GM12878 (cell line): ENCODE results near the gene PLEKHM3. TPM values are rescaled to one million over a fixed set of nuclear protein-coding genes. Genes with fewer than 3 reads are reported as not detected.

Experiments
- ATAC-seq: fragments of 200-7000 bp; cut with Tn5 transposase; 3 replicates; pipeline ENCODE4 v1.9.1; 2020; ENCODE audit warnings: mild to moderate bottlenecking, moderate library complexity
- BruUV-seq: library from RNA; stranded (reverse); fragments of 400-500 nt; replicated peaks from 2 replicates; lab custom pipeline; 2021; lab: Mats Ljungman, UMichigan
- CTCF ChIA-PET: fragments of 300-600 bp; sonication (Branson Sonifier 250); formaldehyde crosslinking; extraction: SDS; loops from one replicate; lab custom pipeline; 2021; ENCODE audit warnings: inconsistent platforms; lab: Yijun Ruan, JAX
- POLR2A ChIA-PET: fragments of 350-600 bp; formaldehyde crosslinking; extraction: SDS; loops from one replicate; lab custom pipeline; 2021; ENCODE audit warnings: inconsistent platforms; lab: Charles Lee
- RAD21 ChIA-PET: fragments of 300-600 bp; sonication (Branson Sonifier 250); formaldehyde crosslinking; loops from one replicate; lab custom pipeline; 2023; ENCODE audit warnings: antibody characterized with exemption; ENCODE audit not compliant: unreplicated experiment; lab: Charles Lee
- SMC1A ChIA-PET: fragments of 300-600 bp; sonication (Branson Sonifier 250); formaldehyde crosslinking; loops from one replicate; lab custom pipeline; 2023; ENCODE audit not compliant: unreplicated experiment, uncharacterized antibody; lab: Charles Lee
- DNase-seq: peaks from one replicate; pipeline ENCODE4 v3.0.0-alpha.2; 2011; ENCODE audit warnings: low read depth, low spot score
- FAIRE-seq: peaks from 3 replicates; lab custom pipeline; 2011; peaks lifted over from hg19 to GRCh38; lab: Jason Lieb, UNC
- H2AFZ ChIP-seq: 2 replicates; pipeline ENCODE4 v1.6.0; 2011; ENCODE audit warnings: low read depth, low read length, control low read depth; ENCODE audit not compliant: control insufficient read depth
- H3K27ac ChIP-seq: 2 replicates; pipeline ENCODE4 v1.5.1; 2011; ENCODE audit warnings: control low read depth; ENCODE audit not compliant: control insufficient read depth, insufficient read depth
- H3K27me3 ChIP-seq, 2 experiments: replicated peaks in 1 of 2; 2 replicates each; pipeline versions ENCODE4 v1.6.0 to v1.6.1; 2011; ENCODE audit warnings: low read length in 1 of 2; ENCODE audit not compliant: control insufficient read depth in 2 of 2, insufficient read depth in 2 of 2
- H3K36me3 ChIP-seq, 2 experiments: 2 replicates each; pipeline ENCODE4 v1.5.1; 2011; ENCODE audit warnings: low read length in 1 of 2; ENCODE audit not compliant: control insufficient read depth in 2 of 2, insufficient read depth in 2 of 2
- H3K4me1 ChIP-seq: 2 replicates; pipeline ENCODE4 v1.6.1; 2011; ENCODE audit warnings: mild to moderate bottlenecking, low read length, moderate library complexity, mixed read lengths; ENCODE audit not compliant: control insufficient read depth, insufficient read depth
- H3K4me2 ChIP-seq: 2 replicates; pipeline ENCODE4 v1.6.0; 2011; ENCODE audit warnings: control low read depth; ENCODE audit not compliant: control insufficient read depth, insufficient read depth
- H3K4me3 ChIP-seq: fragments of 200-600 bp; sonication (generic); 2 replicates; pipeline ENCODE4 v1.5.1; 2016
- H3K79me2 ChIP-seq: 2 replicates; pipeline ENCODE4 v1.6.0; 2011; ENCODE audit warnings: low read length; ENCODE audit not compliant: control insufficient read depth, insufficient read depth
- H3K9ac ChIP-seq: 2 replicates; pipeline ENCODE4 v1.8.0; 2011; ENCODE audit warnings: low read length, control low read depth, mixed read lengths; ENCODE audit not compliant: control insufficient read depth, insufficient read depth
- H3K9me3 ChIP-seq: replicated peaks from 3 replicates; pipeline ENCODE4 v1.5.1; 2011; ENCODE audit warnings: mild to moderate bottlenecking, low read length; ENCODE audit not compliant: control insufficient read depth, insufficient read depth
- H4K20me1 ChIP-seq: 2 replicates; pipeline ENCODE4 v1.6.0; 2011; ENCODE audit not compliant: control insufficient read depth, insufficient read depth
- BRCA1 ChIP-seq: IDR thresholded peaks from 2 replicates; pipeline ENCODE4 v1.6.1; 2011; ENCODE audit warnings: low read depth, low read length, improper control_type of control experiment
- JUND ChIP-seq: IDR thresholded peaks from 2 replicates; pipeline ENCODE4 v1.6.1; 2012; ENCODE audit warnings: low read depth, mild to moderate bottlenecking, low read length, improper control_type of control experiment, moderate library complexity
- MEF2A ChIP-seq: IDR thresholded peaks from 2 replicates; pipeline ENCODE4 v1.6.1; 2011; ENCODE audit warnings: low read depth, mild to moderate bottlenecking, low read length, moderate library complexity; ENCODE audit not compliant: insufficient read depth
- SREBF2 ChIP-seq: IDR thresholded peaks from 2 replicates; pipeline ENCODE4 v1.6.1; 2012; ENCODE audit warnings: mild to moderate bottlenecking, low read length
- WGBS: methylation state at CpG from one replicate; pipeline ENCODE4 v1.1.6; 2016; ENCODE audit warnings: low lambda C conversion rate; ENCODE audit not compliant: insufficient replicate concordance, insufficient coverage; ENCODE audit errors: missing lambda C conversion rate; 5-methylcytosine and 5-hydroxymethylcytosine counted together
- in situ Hi-C: fragments of 300-500 bp; cut with MboI; formaldehyde crosslinking; loops from 9 replicates; pipeline ENCODE4 v1.14.3; 2018; ENCODE audit warnings: mixed read lengths
- intact Hi-C: fragments of 100-400 bp; cut with micrococcal nuclease; formaldehyde crosslinking; loops from one replicate; pipeline ENCODE4 v1.14.2; 2022; ENCODE audit not compliant: unreplicated experiment
- polyA plus RNA-seq, 11 experiments: library from polyadenylated mRNA; depleted of rRNA in 4 of 11; unstranded in 6 of 11; stranded (reverse) in 5 of 11; fragments of >200 nt; fragmentation: Nextera tagmentation in 4 of 11; fragmentation: Illumina TruSeq in 1 of 11; extraction: Ambion mirVana in 4 of 11; extraction: Trizol in 1 of 11; gene quantifications; 1 replicate in 1 of 11; 2 replicates in 10 of 11; pipeline versions ENCODE4 v1.2.1 to v1.2.3, GENCODE V29; 2011 to 2016; ENCODE audit warnings: inconsistent platforms in 2 of 11, missing spikeins in 2 of 11, low read depth in 1 of 11
- total RNA-seq, 4 experiments: library from RNA; depleted of rRNA in 3 of 4; stranded (reverse); fragments of >200 nt in 3 of 4; fragmentation: Illumina TruSeq in 1 of 4; extraction: Trizol in 1 of 4; gene quantifications; 2 replicates each; pipeline versions ENCODE4 v1.2.1 to v1.2.3, GENCODE V29; 2013 to 2021
- TF ChIP-seq, protein P1 (sequence below): fragments of 450-650 bp; IDR thresholded peaks from 2 replicates; pipeline ENCODE4 v1.6.1; 2016; ENCODE audit warnings: mild to moderate bottlenecking, moderate library complexity, borderline replicate concordance
- TF ChIP-seq, protein P2 (sequence below): fragments of 450-650 bp; formaldehyde crosslinking; IDR thresholded peaks from 2 replicates; pipeline ENCODE4 v1.4.0; 2020; ENCODE audit warnings: mild to moderate bottlenecking, moderate library complexity
- TF ChIP-seq, protein P3 (sequence below): fragments of 450-650 bp; IDR thresholded peaks from 2 replicates; pipeline ENCODE4 v1.6.1; 2014; ENCODE audit warnings: mild to moderate bottlenecking
- TF ChIP-seq, protein P4 (sequence below): fragments of 450-650 bp; conservative IDR thresholded peaks from 2 replicates; pipeline ENCODE4 v1.6.1; 2017; ENCODE audit warnings: mild to moderate bottlenecking, moderate library complexity

The PLEKHM3 gene
- total and polyA plus RNA-seq, 10 of the 15 experiments (the other 5 are each of a cell fraction or from before 2014, with no cell fraction given), result 1.4 to 5.6 (median 3.0) TPM

DNA sequence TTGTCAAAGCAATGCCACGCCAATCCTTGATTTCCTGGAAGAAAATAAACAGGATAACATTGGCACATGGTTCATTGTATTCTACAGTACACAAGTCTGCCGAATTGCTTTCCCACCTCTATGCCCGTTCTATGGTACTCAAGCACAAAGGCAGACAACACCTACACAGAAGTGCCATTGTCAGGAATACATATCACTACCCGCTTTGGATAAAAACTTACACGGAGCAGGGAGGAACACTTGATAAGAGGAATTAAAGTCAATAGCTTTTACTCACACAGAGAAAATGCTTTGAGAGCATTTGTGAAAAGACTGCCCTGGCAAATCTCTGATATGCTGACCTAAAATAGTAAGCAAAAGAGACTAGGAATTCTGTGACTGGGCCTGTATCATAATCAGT lies 23.4 kb downstream of the PLEKHM3 start (continued):
- TF ChIP-seq, protein P1, sequence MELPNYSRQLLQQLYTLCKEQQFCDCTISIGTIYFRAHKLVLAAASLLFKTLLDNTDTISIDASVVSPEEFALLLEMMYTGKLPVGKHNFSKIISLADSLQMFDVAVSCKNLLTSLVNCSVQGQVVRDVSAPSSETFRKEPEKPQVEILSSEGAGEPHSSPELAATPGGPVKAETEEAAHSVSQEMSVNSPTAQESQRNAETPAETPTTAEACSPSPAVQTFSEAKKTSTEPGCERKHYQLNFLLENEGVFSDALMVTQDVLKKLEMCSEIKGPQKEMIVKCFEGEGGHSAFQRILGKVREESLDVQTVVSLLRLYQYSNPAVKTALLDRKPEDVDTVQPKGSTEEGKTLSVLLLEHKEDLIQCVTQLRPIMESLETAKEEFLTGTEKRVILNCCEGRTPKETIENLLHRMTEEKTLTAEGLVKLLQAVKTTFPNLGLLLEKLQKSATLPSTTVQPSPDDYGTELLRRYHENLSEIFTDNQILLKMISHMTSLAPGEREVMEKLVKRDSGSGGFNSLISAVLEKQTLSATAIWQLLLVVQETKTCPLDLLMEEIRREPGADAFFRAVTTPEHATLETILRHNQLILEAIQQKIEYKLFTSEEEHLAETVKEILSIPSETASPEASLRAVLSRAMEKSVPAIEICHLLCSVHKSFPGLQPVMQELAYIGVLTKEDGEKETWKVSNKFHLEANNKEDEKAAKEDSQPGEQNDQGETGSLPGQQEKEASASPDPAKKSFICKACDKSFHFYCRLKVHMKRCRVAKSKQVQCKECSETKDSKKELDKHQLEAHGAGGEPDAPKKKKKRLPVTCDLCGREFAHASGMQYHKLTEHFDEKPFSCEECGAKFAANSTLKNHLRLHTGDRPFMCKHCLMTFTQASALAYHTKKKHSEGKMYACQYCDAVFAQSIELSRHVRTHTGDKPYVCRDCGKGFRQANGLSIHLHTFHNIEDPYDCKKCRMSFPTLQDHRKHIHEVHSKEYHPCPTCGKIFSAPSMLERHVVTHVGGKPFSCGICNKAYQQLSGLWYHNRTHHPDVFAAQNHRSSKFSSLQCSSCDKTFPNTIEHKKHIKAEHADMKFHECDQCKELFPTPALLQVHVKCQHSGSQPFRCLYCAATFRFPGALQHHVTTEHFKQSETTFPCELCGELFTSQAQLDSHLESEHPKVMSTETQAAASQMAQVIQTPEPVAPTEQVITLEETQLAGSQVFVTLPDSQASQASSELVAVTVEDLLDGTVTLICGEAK, result no peak
- TF ChIP-seq, all 136 proteins: peak for 0

DNA sequence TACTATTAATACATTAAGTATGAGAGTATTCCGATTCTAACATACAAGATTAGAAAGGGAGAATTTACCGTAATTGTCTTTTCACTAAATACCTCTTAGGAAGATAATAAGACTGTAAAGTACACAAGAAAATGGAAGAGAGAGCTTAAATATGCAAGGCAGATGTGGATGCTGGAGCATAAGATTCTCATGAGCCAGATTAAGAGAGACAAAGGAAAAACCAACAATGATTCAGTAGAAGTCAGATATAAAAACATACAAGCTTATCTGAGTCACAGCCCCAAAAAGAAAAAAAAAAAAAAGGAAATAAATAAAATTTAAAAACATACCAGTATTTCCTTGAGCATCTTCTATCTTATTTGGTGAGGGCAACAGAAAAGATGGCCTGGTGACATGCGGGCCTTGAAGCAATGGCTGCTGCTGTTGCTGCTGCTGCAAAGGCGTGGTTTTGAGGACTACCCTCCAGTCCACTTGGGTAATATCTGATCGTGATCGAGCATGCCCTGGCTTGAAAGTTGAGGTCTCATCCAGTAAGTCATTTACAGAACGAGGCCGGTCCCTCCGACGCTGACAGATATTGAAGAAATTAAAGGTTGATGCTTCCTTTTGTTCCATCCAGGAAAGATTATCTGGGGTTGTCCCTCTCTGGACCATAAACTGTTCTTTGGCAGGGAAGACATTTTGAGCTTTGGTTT lies 24.5 kb downstream of the PLEKHM3 start:
- ChIA-PET POLR2A (no interaction called here), SMC1A (interaction anchor here (1.4 kb wide), 1 partner anchor 9 kb away, joined by 3 read pairs; no protein-coding TSS in a partner anchor), CTCF (interaction anchor here (0.6 to 1.0 kb wide), 2 partner anchors 31 to 262 kb away, joined by 3 read pairs; no protein-coding TSS in a partner anchor), RAD21 (no interaction called here)
- Histone ChIP-seq H3K9ac (no peak overlapping the region), H2AFZ (no peak overlapping the region), H3K27me3 (no peaks in the 10 kb centered on the region), H3K27ac (no peak overlapping the region), H3K4me2 (no peak overlapping the region), H4K20me1 (no peaks in the 10 kb centered on the region), H3K9me3 (no peaks in the 10 kb centered on the region), H3K4me3 (no peak overlapping the region), H3K4me1 (no peaks in the 10 kb centered on the region), H3K36me3 (no peaks in the 10 kb centered on the region; a peak in 1 of 4 replicates), H3K79me2 (no peaks in the 10 kb centered on the region)
- no peak for DNase-seq
- intact Hi-C loops, result no loop called here
- 90% methylated on average over 10 of the region's 10 CpGs for WGBS
- in situ Hi-C loops, result no loop called here
- no TSS peak for BruUV-seq
- no peak for FAIRE-seq
- no peak for ATAC-seq
- TF ChIP-seq JUND (no peak), BRCA1 (no peak), SREBF2 (no peak), MEF2A (no peak)
- TF ChIP-seq, protein P2, sequence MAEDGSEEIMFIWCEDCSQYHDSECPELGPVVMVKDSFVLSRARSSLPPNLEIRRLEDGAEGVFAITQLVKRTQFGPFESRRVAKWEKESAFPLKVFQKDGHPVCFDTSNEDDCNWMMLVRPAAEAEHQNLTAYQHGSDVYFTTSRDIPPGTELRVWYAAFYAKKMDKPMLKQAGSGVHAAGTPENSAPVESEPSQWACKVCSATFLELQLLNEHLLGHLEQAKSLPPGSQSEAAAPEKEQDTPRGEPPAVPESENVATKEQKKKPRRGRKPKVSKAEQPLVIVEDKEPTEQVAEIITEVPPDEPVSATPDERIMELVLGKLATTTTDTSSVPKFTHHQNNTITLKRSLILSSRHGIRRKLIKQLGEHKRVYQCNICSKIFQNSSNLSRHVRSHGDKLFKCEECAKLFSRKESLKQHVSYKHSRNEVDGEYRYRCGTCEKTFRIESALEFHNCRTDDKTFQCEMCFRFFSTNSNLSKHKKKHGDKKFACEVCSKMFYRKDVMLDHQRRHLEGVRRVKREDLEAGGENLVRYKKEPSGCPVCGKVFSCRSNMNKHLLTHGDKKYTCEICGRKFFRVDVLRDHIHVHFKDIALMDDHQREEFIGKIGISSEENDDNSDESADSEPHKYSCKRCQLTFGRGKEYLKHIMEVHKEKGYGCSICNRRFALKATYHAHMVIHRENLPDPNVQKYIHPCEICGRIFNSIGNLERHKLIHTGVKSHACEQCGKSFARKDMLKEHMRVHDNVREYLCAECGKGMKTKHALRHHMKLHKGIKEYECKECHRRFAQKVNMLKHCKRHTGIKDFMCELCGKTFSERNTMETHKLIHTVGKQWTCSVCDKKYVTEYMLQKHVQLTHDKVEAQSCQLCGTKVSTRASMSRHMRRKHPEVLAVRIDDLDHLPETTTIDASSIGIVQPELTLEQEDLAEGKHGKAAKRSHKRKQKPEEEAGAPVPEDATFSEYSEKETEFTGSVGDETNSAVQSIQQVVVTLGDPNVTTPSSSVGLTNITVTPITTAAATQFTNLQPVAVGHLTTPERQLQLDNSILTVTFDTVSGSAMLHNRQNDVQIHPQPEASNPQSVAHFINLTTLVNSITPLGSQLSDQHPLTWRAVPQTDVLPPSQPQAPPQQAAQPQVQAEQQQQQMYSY (CRISPR knock-in tag), result no peak
- TF ChIP-seq, protein P3, sequence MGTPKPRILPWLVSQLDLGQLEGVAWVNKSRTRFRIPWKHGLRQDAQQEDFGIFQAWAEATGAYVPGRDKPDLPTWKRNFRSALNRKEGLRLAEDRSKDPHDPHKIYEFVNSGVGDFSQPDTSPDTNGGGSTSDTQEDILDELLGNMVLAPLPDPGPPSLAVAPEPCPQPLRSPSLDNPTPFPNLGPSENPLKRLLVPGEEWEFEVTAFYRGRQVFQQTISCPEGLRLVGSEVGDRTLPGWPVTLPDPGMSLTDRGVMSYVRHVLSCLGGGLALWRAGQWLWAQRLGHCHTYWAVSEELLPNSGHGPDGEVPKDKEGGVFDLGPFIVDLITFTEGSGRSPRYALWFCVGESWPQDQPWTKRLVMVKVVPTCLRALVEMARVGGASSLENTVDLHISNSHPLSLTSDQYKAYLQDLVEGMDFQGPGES, result no peak
- TF ChIP-seq, protein P4, sequence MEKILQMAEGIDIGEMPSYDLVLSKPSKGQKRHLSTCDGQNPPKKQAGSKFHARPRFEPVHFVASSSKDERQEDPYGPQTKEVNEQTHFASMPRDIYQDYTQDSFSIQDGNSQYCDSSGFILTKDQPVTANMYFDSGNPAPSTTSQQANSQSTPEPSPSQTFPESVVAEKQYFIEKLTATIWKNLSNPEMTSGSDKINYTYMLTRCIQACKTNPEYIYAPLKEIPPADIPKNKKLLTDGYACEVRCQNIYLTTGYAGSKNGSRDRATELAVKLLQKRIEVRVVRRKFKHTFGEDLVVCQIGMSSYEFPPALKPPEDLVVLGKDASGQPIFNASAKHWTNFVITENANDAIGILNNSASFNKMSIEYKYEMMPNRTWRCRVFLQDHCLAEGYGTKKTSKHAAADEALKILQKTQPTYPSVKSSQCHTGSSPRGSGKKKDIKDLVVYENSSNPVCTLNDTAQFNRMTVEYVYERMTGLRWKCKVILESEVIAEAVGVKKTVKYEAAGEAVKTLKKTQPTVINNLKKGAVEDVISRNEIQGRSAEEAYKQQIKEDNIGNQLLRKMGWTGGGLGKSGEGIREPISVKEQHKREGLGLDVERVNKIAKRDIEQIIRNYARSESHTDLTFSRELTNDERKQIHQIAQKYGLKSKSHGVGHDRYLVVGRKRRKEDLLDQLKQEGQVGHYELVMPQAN, result no peak
